ENCODE measurements around the gene DIPK2A. TPM values are rescaled to one million over a fixed set of nuclear protein-coding genes. Genes with fewer than 3 reads are reported as not detected.
A peak's percentile ranks its signal among the peaks of the same experiment; 100 is the strongest.

Gene DIPK2A
- total and polyA plus RNA-seq, 2 of the 13 experiments (the other 11 are each of a cell fraction or from before 2014, with no cell fraction given): 5.8 to 8.0 TPM

DNA sequence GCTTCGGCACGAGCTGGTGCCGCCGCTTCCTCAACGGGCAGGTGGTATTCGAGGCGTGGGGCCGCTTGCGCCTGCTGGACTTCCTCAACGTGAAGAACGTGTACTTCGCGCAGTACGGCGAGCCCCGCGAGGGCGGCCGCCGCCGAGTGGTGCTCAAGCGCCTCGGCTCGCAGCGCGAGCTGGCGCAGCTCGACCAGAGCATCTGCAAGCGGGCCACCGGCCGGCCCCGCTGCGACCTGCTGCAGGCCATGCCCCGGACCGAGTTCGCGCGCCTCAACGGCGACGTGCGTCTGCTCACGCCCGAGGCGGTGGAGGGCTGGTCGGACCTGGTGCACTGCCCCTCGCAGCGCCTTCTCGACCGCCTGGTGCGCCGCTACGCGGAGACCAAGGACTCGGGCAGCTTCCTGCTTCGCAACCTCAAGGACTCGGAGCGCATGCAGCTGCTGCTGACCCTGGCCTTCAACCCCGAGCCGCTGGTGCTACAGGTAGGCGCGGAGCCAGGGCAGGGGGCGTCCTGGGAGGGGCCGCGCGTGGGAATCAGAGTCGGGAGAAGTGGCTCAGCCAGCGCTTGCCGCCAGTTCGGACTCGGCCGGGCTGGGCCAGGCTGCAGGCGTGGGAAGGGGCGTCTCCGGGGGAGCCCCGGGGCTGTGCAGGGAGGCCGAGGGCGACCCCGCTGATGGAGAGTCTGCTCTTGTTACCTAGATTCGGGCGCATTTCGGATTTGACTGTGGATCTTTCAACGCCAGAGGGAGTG is 1.1 kb downstream of the DIPK2A start (continued):
- TF ChIP-seq, protein P1, sequence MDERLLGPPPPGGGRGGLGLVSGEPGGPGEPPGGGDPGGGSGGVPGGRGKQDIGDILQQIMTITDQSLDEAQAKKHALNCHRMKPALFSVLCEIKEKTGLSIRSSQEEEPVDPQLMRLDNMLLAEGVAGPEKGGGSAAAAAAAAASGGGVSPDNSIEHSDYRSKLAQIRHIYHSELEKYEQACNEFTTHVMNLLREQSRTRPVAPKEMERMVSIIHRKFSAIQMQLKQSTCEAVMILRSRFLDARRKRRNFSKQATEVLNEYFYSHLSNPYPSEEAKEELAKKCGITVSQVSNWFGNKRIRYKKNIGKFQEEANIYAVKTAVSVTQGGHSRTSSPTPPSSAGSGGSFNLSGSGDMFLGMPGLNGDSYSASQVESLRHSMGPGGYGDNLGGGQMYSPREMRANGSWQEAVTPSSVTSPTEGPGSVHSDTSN (CRISPR knock-in tag; IDR thresholded peaks at IDR 0.05): no peak
- TF ChIP-seq ZNF564 (CRISPR knock-in tag; IDR thresholded peaks at IDR 0.05) (0 out of 2 replicates have a peak, but pooled peaks have one; percentile 49), ZNF496 (CRISPR knock-in tag; IDR thresholded peaks at IDR 0.05; ENCODE audit: insufficient replicate concordance) (no peak), MTF2 (CRISPR knock-in tag; IDR thresholded peaks at IDR 0.05; ENCODE audit: borderline replicate concordance) (peak; percentile 74; the same call in 1 of the 2 replicates), ELF3 (CRISPR knock-in tag; IDR thresholded peaks at IDR 0.05) (no peak; the same call in 1 of the 2 replicates), REXO4 (CRISPR knock-in tag; IDR thresholded peaks at IDR 0.05; ENCODE audit: borderline replicate concordance) (no peak), TP53 (CRISPR knock-in tag; conservative IDR thresholded peaks at IDR 0.05) (no peak), NAIF1 (CRISPR knock-in tag; IDR thresholded peaks at IDR 0.05; ENCODE audit: borderline replicate concordance) (no peak), ZNF530 (CRISPR knock-in tag; IDR thresholded peaks at IDR 0.05; ENCODE audit: low read depth) (no peak), ZNF558 (CRISPR knock-in tag; IDR thresholded peaks at IDR 0.05; ENCODE audit: borderline replicate concordance) (no peak)
- TF ChIP-seq, protein P2, sequence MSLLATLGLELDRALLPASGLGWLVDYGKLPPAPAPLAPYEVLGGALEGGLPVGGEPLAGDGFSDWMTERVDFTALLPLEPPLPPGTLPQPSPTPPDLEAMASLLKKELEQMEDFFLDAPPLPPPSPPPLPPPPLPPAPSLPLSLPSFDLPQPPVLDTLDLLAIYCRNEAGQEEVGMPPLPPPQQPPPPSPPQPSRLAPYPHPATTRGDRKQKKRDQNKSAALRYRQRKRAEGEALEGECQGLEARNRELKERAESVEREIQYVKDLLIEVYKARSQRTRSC (CRISPR knock-in tag; IDR thresholded peaks at IDR 0.05; ENCODE audit: low read depth): 0 out of 2 replicates have a peak, but pooled peaks have one; percentile 12
- TF ChIP-seq, protein P3, sequence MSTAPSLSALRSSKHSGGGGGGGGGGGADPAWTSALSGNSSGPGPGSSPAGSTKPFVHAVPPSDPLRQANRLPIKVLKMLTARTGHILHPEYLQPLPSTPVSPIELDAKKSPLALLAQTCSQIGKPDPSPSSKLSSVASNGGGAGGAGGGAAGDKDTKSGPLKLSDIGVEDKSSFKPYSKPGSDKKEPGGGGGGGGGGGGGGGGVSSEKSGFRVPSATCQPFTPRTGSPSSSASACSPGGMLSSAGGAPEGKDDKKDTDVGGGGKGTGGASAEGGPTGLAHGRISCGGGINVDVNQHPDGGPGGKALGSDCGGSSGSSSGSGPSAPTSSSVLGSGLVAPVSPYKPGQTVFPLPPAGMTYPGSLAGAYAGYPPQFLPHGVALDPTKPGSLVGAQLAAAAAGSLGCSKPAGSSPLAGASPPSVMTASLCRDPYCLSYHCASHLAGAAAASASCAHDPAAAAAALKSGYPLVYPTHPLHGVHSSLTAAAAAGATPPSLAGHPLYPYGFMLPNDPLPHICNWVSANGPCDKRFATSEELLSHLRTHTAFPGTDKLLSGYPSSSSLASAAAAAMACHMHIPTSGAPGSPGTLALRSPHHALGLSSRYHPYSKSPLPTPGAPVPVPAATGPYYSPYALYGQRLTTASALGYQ (CRISPR knock-in tag; IDR thresholded peaks at IDR 0.05): no peak
- TF ChIP-seq, protein P4, sequence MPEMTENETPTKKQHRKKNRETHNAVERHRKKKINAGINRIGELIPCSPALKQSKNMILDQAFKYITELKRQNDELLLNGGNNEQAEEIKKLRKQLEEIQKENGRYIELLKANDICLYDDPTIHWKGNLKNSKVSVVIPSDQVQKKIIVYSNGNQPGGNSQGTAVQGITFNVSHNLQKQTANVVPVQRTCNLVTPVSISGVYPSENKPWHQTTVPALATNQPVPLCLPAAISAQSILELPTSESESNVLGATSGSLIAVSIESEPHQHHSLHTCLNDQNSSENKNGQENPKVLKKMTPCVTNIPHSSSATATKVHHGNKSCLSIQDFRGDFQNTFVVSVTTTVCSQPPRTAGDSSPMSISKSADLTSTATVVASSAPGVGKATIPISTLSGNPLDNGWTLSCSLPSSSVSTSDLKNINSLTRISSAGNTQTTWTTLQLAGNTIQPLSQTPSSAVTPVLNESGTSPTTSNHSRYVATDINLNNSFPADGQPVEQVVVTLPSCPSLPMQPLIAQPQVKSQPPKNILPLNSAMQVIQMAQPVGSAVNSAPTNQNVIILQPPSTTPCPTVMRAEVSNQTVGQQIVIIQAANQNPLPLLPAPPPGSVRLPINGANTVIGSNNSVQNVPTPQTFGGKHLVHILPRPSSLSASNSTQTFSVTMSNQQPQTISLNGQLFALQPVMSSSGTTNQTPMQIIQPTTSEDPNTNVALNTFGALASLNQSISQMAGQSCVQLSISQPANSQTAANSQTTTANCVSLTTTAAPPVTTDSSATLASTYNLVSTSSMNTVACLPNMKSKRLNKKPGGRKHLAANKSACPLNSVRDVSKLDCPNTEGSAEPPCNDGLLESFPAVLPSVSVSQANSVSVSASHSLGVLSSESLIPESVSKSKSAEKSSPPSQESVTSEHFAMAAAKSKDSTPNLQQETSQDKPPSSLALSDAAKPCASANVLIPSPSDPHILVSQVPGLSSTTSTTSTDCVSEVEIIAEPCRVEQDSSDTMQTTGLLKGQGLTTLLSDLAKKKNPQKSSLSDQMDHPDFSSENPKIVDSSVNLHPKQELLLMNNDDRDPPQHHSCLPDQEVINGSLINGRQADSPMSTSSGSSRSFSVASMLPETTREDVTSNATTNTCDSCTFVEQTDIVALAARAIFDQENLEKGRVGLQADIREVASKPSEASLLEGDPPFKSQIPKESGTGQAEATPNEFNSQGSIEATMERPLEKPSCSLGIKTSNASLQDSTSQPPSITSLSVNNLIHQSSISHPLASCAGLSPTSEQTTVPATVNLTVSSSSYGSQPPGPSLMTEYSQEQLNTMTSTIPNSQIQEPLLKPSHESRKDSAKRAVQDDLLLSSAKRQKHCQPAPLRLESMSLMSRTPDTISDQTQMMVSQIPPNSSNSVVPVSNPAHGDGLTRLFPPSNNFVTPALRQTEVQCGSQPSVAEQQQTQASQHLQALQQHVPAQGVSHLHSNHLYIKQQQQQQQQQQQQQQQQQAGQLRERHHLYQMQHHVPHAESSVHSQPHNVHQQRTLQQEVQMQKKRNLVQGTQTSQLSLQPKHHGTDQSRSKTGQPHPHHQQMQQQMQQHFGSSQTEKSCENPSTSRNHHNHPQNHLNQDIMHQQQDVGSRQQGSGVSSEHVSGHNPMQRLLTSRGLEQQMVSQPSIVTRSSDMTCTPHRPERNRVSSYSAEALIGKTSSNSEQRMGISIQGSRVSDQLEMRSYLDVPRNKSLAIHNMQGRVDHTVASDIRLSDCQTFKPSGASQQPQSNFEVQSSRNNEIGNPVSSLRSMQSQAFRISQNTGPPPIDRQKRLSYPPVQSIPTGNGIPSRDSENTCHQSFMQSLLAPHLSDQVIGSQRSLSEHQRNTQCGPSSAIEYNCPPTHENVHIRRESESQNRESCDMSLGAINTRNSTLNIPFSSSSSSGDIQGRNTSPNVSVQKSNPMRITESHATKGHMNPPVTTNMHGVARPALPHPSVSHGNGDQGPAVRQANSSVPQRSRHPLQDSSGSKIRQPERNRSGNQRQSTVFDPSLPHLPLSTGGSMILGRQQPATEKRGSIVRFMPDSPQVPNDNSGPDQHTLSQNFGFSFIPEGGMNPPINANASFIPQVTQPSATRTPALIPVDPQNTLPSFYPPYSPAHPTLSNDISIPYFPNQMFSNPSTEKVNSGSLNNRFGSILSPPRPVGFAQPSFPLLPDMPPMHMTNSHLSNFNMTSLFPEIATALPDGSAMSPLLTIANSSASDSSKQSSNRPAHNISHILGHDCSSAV (CRISPR knock-in tag; IDR thresholded peaks at IDR 0.05; ENCODE audit: borderline replicate concordance): no peak
- TF ChIP-seq, protein P5, sequence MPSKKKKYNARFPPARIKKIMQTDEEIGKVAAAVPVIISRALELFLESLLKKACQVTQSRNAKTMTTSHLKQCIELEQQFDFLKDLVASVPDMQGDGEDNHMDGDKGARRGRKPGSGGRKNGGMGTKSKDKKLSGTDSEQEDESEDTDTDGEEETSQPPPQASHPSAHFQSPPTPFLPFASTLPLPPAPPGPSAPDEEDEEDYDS (CRISPR knock-in tag; IDR thresholded peaks at IDR 0.05): no peak
- TF ChIP-seq, protein P6, sequence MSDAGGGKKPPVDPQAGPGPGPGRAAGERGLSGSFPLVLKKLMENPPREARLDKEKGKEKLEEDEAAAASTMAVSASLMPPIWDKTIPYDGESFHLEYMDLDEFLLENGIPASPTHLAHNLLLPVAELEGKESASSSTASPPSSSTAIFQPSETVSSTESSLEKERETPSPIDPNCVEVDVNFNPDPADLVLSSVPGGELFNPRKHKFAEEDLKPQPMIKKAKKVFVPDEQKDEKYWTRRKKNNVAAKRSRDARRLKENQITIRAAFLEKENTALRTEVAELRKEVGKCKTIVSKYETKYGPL (CRISPR knock-in tag; IDR thresholded peaks at IDR 0.05): no peak

All from HepG2 (cell line).